Lung (tissue), 12 donors: Measurements from ENCODE around the gene ZNF185. TPM values are rescaled to one million over a fixed set of nuclear protein-coding genes. Genes with fewer than 3 reads are reported as not detected.

Source experiments
- ATAC-seq: fragments of 200-7000 bp; cut with Tn5 transposase; one replicate; pipeline ENCODE4 v1.9.1; 2020; ENCODE audit warnings: moderate number of reproducible peaks; ENCODE audit not compliant: insufficient read depth, low FRiP score
- DNase-seq, 3 donors: peaks; one replicate each; pipeline ENCODE4 v3.0.0-alpha.2; 2013 to 2017
- H3K27ac ChIP-seq, 2 donors: one replicate each; pipeline ENCODE4 v1.5.1; 2013; ENCODE audit warnings: mild to moderate bottlenecking in 2 of 2, moderate library complexity in 2 of 2, control low read depth in 1 of 2, inconsistent platforms in 1 of 2, low read depth in 1 of 2, low read length in 1 of 2
- H3K27me3 ChIP-seq, 3 donors: one replicate each; pipeline ENCODE4 v1.5.1; 2013; ENCODE audit warnings: low read length in 2 of 3; ENCODE audit not compliant: control insufficient read depth in 3 of 3, insufficient read depth in 3 of 3
- H3K36me3 ChIP-seq, 4 donors: one replicate each; pipeline ENCODE4 v1.5.1; 2013; ENCODE audit warnings: low read length in 4 of 4, mild to moderate bottlenecking in 1 of 4, moderate library complexity in 1 of 4; ENCODE audit not compliant: control insufficient read depth in 4 of 4, insufficient read depth in 4 of 4
- H3K4me1 ChIP-seq, 5 donors: one replicate each; pipeline ENCODE4 v1.5.1; 2013; ENCODE audit warnings: low read length in 5 of 5, mild to moderate bottlenecking in 2 of 5, moderate library complexity in 1 of 5; ENCODE audit not compliant: control insufficient read depth in 5 of 5, insufficient read depth in 5 of 5
- H3K4me3 ChIP-seq: one replicate; pipeline ENCODE4 v1.5.1; 2013; ENCODE audit warnings: mild to moderate bottlenecking, control low read depth, moderate library complexity
- H3K9ac ChIP-seq, 2 donors: one replicate each; pipeline ENCODE4 v1.5.1; 2013; ENCODE audit warnings: low read length in 2 of 2, control low read depth in 1 of 2; ENCODE audit not compliant: insufficient read depth in 1 of 2
- H3K9me3 ChIP-seq, 4 donors: one replicate each; pipeline ENCODE4 v1.5.1; 2013; ENCODE audit warnings: low read length in 3 of 4, mild to moderate bottlenecking in 1 of 4, moderate library complexity in 1 of 4; ENCODE audit not compliant: control insufficient read depth in 4 of 4, insufficient read depth in 3 of 4
- WGBS, 2 donors: extraction: QIAGEN DNeasy Blood & Tissue Kit; methylation state at CpG; one replicate each; pipeline ENCODE4 v1.1.7; 2013; 5-methylcytosine and 5-hydroxymethylcytosine counted together
- polyA plus RNA-seq, 2 donors: library from polyadenylated mRNA; stranded (reverse); fragments of 200-250 nt; gene quantifications; one replicate each; pipeline ENCODE4 v1.2.1, GENCODE V29; 2013
- total RNA-seq, 2 donors: library from RNA; depleted of rRNA in 1 of 2; stranded (reverse); fragments of >200 nt in 1 of 2; gene quantifications; one replicate each; pipeline ENCODE4 v1.2.1, GENCODE V29; 2014 to 2021
- TF ChIP-seq, protein P1 (sequence below): IDR thresholded peaks from 2 replicates; pipeline ENCODE4 v1.5.1; 2012; ENCODE audit warnings: mild to moderate bottlenecking; ENCODE audit errors: control extremely low read depth, extremely low read depth
- donor health status: control.
- donor health status: control.
- donor health status: Bipolar disorder and iron deficiency.
- donor health status: healthy.
- donor health status: DM: yes; HTN: yes; CAD: no.

ZNF185 gene
- total and polyA plus RNA-seq, 4 donors, result 6.1 to 15.8 (median 10.7) TPM

DNA sequence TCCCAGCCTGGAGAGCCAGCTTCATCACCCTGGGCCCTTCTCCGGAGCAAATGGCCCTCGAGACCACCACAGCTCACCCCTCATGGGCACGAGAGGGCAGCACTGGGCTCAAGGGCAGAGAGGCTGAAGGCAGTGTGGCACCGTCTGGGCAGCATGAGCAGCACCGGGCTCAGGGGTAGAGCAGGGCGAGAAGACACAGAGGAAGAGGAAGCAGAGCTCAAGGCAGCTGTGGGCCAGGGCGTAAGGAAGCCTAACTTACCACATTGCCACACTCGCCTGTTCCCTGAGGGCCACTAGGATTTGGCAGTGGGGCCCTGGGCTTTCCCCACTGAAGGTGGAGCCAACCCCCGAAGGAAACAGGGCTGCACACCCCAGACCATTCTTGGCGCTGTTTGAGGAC lies 15.5 kb downstream of the ZNF185 start:
- Histone ChIP-seq H3K9me3 (no peaks in the 10 kb centered on the region), H3K4me3 (no peak overlapping the region), H3K27me3 (no peaks in the 10 kb centered on the region), H3K9ac (no peak overlapping the region), H3K4me1 (peaks cover 0 to 5% (median 0%) of the 10 kb centered on the region in 5 donors), H3K36me3 (no peaks in the 10 kb centered on the region), H3K27ac (no peak overlapping the region)
- 29 to 68% methylated on average over 9 to 10 of the region's 10 CpGs for WGBS, 2 donors
- DNase-seq (no peak), ATAC-seq (no peak)
- TF ChIP-seq, protein P1, sequence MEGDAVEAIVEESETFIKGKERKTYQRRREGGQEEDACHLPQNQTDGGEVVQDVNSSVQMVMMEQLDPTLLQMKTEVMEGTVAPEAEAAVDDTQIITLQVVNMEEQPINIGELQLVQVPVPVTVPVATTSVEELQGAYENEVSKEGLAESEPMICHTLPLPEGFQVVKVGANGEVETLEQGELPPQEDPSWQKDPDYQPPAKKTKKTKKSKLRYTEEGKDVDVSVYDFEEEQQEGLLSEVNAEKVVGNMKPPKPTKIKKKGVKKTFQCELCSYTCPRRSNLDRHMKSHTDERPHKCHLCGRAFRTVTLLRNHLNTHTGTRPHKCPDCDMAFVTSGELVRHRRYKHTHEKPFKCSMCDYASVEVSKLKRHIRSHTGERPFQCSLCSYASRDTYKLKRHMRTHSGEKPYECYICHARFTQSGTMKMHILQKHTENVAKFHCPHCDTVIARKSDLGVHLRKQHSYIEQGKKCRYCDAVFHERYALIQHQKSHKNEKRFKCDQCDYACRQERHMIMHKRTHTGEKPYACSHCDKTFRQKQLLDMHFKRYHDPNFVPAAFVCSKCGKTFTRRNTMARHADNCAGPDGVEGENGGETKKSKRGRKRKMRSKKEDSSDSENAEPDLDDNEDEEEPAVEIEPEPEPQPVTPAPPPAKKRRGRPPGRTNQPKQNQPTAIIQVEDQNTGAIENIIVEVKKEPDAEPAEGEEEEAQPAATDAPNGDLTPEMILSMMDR, result no peak

DNA sequence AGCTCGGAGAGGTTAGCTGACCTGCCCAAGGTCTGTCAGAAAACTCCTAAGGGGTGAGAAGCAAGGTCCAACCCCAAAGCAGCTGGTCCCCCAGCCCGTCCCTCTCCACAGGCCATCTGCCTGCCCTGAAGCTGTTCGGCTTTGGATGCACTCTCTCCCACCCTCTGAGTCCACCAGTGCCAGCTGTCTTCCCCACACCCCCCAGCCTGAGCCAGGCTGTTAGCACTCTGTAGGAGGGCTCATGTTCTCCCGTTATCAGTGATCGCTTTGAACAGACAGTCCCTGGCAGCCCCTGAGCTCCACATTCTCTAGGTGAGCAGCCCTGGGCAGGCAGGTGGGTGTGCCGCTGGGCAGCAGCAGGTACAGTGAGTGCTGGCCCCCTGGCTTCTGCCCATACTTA lies 16.0 kb downstream of the ZNF185 start:
- DNase-seq (no peak), ATAC-seq (no peak)
- TF ChIP-seq, protein P1, result no peak
- no peaks in the 10 kb centered on the region for H3K36me3 ChIP-seq
- H3K4me1 ChIP-seq, result peaks cover 0 to 5% (median 0%) of the 10 kb centered on the region in 5 donors
- no peaks in the 10 kb centered on the region for H3K9me3 ChIP-seq
- H3K27ac ChIP-seq, result no peak overlapping the region
- H3K9ac ChIP-seq, result no peak overlapping the region
- no peak overlapping the region for H3K4me3 ChIP-seq
- 83 to 85% methylated on average over 6 of the region's 6 CpGs for WGBS, 2 donors
- H3K27me3 ChIP-seq, result no peaks in the 10 kb centered on the region

GRCh38 chrX:152915541-152916241 lies 17.8 kb downstream of the ZNF185 start:
- Histone ChIP-seq H3K9ac (no peak overlapping the region), H3K4me3 (no peak overlapping the region), H3K27ac (no peak overlapping the region), H3K9me3 (no peaks in the 10 kb centered on the region), H3K36me3 (no peaks in the 10 kb centered on the region), H3K4me1 (peaks cover 0 to 5% (median 0%) of the 10 kb centered on the region in 5 donors), H3K27me3 (no peaks in the 10 kb centered on the region)
- ATAC-seq (no peak), DNase-seq (peak; percentile 40 to 57 (median 45))
- TF ChIP-seq, protein P1, result peak; percentile 2
- WGBS, 2 donors, result 37 to 41% methylated on average over 13 of the region's 13 CpGs
